Panc1 (cell line): ENCODE measurements around the gene BRWD1. TPM values are rescaled to one million over a fixed set of nuclear protein-coding genes. Genes with fewer than 3 reads are reported as not detected.

Experiments used
- ATAC-seq: fragments of 200-7000 bp; cut with Tn5 transposase; 2 replicates; pipeline ENCODE4 v1.9.1; 2020; ENCODE audit warnings: mild to moderate bottlenecking, moderate library complexity
- BruUV-seq: library from RNA; stranded (reverse); fragments of 400-500 nt; replicated peaks from 2 replicates; lab custom pipeline; 2021; lab: Mats Ljungman, UMichigan
- CTCF ChIA-PET: fragments of 300-600 bp; sonication (Branson Sonifier 250); formaldehyde crosslinking; loops from one replicate; lab custom pipeline; 2022; ENCODE audit warnings: antibody characterized with exemption; lab: Charles Lee
- POLR2A ChIA-PET: fragments of 300-600 bp; sonication (Branson Sonifier 250); formaldehyde crosslinking; loops from one replicate; lab custom pipeline; 2022; ENCODE audit warnings: antibody characterized with exemption; lab: Charles Lee
- DNase-seq: peaks from one replicate; pipeline ENCODE4 v3.0.0-alpha.2; 2010; ENCODE audit warnings: low read depth, low spot score
- H3K27ac ChIP-seq: 2 replicates; pipeline ENCODE4 v1.5.1; 2011; ENCODE audit warnings: mild to moderate bottlenecking, low read length, inconsistent platforms
- H3K27me3 ChIP-seq: fragments of 200-500 bp; sonication (Bioruptor generic); 2 replicates; pipeline ENCODE4 v1.6.0; 2014; ENCODE audit warnings: low read length, inconsistent platforms; ENCODE audit not compliant: control insufficient read depth, insufficient read depth
- H3K36me3 ChIP-seq: fragments of 200-500 bp; sonication (Bioruptor generic); 2 replicates; pipeline ENCODE4 v1.5.1; 2014; ENCODE audit warnings: inconsistent platforms, mild to moderate bottlenecking, low read length, moderate library complexity; ENCODE audit not compliant: control insufficient read depth, insufficient read depth
- H3K4me1 ChIP-seq: 2 replicates; pipeline ENCODE4 v1.5.1; 2011; ENCODE audit warnings: inconsistent platforms, mild to moderate bottlenecking, low read length, moderate library complexity; ENCODE audit not compliant: control insufficient read depth, insufficient read depth
- H3K4me3 ChIP-seq, 2 experiments: 2 replicates each; pipeline ENCODE4 v1.5.1; 2011 to 2012; ENCODE audit warnings: low read depth in 2 of 2, low read length in 2 of 2, mild to moderate bottlenecking in 2 of 2, inconsistent platforms in 1 of 2, moderate library complexity in 1 of 2
- H3K9me3 ChIP-seq: fragments of 200-500 bp; sonication (Bioruptor generic); 2 replicates; pipeline ENCODE4 v1.5.1; 2014; ENCODE audit warnings: low read depth, mild to moderate bottlenecking, inconsistent platforms, low read length, moderate library complexity; ENCODE audit not compliant: control insufficient read depth, insufficient read depth
- CTCF ChIP-seq: fragments of 450-650 bp; IDR thresholded peaks from 2 replicates; pipeline ENCODE4 v1.5.1; 2017; ENCODE audit warnings: mild to moderate bottlenecking
- POLR2AphosphoS5 ChIP-seq: IDR thresholded peaks from 2 replicates; pipeline ENCODE4 v1.6.1; 2012; ENCODE audit warnings: mild to moderate bottlenecking, low read depth, low read length, moderate library complexity
- SIN3A ChIP-seq: IDR thresholded peaks from 2 replicates; pipeline ENCODE4 v1.6.1; 2012; ENCODE audit warnings: low read depth, mild to moderate bottlenecking, low read length, moderate library complexity, borderline replicate concordance; ENCODE audit not compliant: insufficient read depth
- TCF7L2 ChIP-seq: IDR thresholded peaks from 2 replicates; pipeline ENCODE4 v1.6.1; 2011; ENCODE audit warnings: mild to moderate bottlenecking, low read depth, low read length, inconsistent platforms
- in situ Hi-C: cut with HindIII; loops from 2 replicates; pipeline ENCODE4 v1.10.0; 2016; ENCODE audit warnings: low sequenced_read_pairs, low pct_unique_long_range_greater_than_20kb
- intact Hi-C: fragments of 100-400 bp; cut with micrococcal nuclease; formaldehyde crosslinking; loops from one replicate; pipeline ENCODE4 v1.10.0; 2022; ENCODE audit not compliant: unreplicated experiment
- total RNA-seq: library from RNA; stranded (reverse); gene quantifications from one replicate; pipeline ENCODE4 v1.2.1, GENCODE V29; 2021; ENCODE audit not compliant: unreplicated experiment
- TF ChIP-seq, protein P1 (sequence below), 2 experiments: IDR thresholded peaks; 2 replicates each; pipeline ENCODE4 v1.6.1; 2011 to 2012; ENCODE audit warnings: low read depth in 2 of 2, control low read depth in 1 of 2, low read length in 1 of 2, mild to moderate bottlenecking in 1 of 2, moderate library complexity in 1 of 2; ENCODE audit not compliant: insufficient read depth in 1 of 2

Gene BRWD1
- total RNA-seq, 1 experiment from 2014 or later, result 26.2 TPM

DNA sequence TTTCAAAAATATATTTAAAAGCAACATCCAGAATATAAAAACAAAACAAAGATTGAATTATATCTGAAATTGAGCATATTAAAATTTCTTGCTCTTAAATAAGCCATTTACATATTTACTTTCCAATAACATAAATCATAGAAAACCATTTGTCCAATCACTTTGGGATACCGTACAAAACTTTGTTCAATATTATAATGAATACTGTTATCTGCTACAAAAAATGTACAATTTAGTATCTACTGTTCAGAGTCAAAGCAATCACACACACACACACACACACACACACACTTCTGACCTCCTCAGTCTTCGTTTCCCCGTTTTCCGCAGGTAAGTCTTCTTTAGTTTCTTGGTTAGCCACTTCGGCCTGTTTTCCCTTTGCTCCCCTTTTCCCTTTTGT, 31.4 kb upstream of the BRWD1 start:
- no peak overlapping the region for H3K27ac ChIP-seq
- no peak for TF ChIP-seq CTCF
- TF ChIP-seq TCF7L2, result no peak
- TF ChIP-seq, protein P1, sequence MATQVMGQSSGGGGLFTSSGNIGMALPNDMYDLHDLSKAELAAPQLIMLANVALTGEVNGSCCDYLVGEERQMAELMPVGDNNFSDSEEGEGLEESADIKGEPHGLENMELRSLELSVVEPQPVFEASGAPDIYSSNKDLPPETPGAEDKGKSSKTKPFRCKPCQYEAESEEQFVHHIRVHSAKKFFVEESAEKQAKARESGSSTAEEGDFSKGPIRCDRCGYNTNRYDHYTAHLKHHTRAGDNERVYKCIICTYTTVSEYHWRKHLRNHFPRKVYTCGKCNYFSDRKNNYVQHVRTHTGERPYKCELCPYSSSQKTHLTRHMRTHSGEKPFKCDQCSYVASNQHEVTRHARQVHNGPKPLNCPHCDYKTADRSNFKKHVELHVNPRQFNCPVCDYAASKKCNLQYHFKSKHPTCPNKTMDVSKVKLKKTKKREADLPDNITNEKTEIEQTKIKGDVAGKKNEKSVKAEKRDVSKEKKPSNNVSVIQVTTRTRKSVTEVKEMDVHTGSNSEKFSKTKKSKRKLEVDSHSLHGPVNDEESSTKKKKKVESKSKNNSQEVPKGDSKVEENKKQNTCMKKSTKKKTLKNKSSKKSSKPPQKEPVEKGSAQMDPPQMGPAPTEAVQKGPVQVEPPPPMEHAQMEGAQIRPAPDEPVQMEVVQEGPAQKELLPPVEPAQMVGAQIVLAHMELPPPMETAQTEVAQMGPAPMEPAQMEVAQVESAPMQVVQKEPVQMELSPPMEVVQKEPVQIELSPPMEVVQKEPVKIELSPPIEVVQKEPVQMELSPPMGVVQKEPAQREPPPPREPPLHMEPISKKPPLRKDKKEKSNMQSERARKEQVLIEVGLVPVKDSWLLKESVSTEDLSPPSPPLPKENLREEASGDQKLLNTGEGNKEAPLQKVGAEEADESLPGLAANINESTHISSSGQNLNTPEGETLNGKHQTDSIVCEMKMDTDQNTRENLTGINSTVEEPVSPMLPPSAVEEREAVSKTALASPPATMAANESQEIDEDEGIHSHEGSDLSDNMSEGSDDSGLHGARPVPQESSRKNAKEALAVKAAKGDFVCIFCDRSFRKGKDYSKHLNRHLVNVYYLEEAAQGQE (IDR thresholded peaks at IDR 0.05; ENCODE audit: insufficient read depth in 1 of 2, low read depth in 2 of 2, low read length in 1 of 2), result no peak
- TF ChIP-seq POLR2AphosphoS5, result no peak
- TF ChIP-seq SIN3A, result no peak
- H3K27me3 ChIP-seq, result no peaks in the 10 kb centered on the region
- CTCF ChIA-PET, result no interaction called here
- peaks cover 40% of the 10 kb centered on the region for H3K36me3 ChIP-seq
- H3K9me3 ChIP-seq, result no peaks in the 10 kb centered on the region
- DNase-seq, result no peak
- intact Hi-C loops, result no loop called here
- no peak overlapping the region for H3K4me3 ChIP-seq
- ATAC-seq, result no peak
- BruUV-seq, result no TSS peak
- in situ Hi-C loops, result no loop called here
- POLR2A ChIA-PET, result no interaction called here
- peaks cover 9% of the 10 kb centered on the region for H3K4me1 ChIP-seq

- no peak for ATAC-seq
- POLR2A ChIA-PET, result interaction anchor here (0.6 kb wide), 1 partner anchor 538 kb away, joined by 3 read pairs; no protein-coding TSS in a partner anchor
- BruUV-seq, result no TSS peak
These were observed 28.0 kb upstream of the BRWD1 start for GRCh38 chr21:39341249-39341923.

More at GRCh38 chr21:39341249-39341923, 28.0 kb upstream of the BRWD1 start:
- no peak overlapping the region for H3K4me3 ChIP-seq
- in situ Hi-C loops (no loop called here), intact Hi-C loops (no loop called here)
- TF ChIP-seq POLR2AphosphoS5 (no peak; the same call in 1 of the 2 replicates), TCF7L2 (no peak), CTCF (no peak), SIN3A (no peak)
- TF ChIP-seq, protein P1 (IDR thresholded peaks at IDR 0.05; ENCODE audit: insufficient read depth in 1 of 2, low read depth in 2 of 2, low read length in 1 of 2), result no peak
- CTCF ChIA-PET, result no interaction called here
- no peaks in the 10 kb centered on the region; the same call in 1 of the 2 replicates for H3K4me1 ChIP-seq
- H3K27me3 ChIP-seq, result no peaks in the 10 kb centered on the region
- no peak for DNase-seq
- H3K36me3 ChIP-seq, result peaks cover 25% of the 10 kb centered on the region
- no peak overlapping the region for H3K27ac ChIP-seq
- no peaks in the 10 kb centered on the region for H3K9me3 ChIP-seq
